OCI-LY7 (cell line): ENCODE data around the gene BCL7B. TPM values are rescaled to one million over a fixed set of nuclear protein-coding genes. Genes with fewer than 3 reads are reported as not detected.
A peak's percentile ranks its signal among the peaks of the same experiment; 100 is the strongest.

ENCODE experiments used
- BruUV-seq: library from RNA; stranded (reverse); fragments of 400-500 nt; replicated peaks from 2 replicates; lab custom pipeline; 2021; lab: Mats Ljungman, UMichigan
- CTCF ChIA-PET: fragments of 300-600 bp; sonication (Branson Sonifier 250); formaldehyde crosslinking; loops from one replicate; lab custom pipeline; 2022; ENCODE audit warnings: antibody characterized with exemption; ENCODE audit not compliant: unreplicated experiment; lab: Charles Lee
- POLR2A ChIA-PET: fragments of 300-600 bp; sonication (Branson Sonifier 250); formaldehyde crosslinking; loops from one replicate; lab custom pipeline; 2022; ENCODE audit warnings: antibody characterized with exemption; lab: Charles Lee
- DNase-seq: peaks from one replicate; pipeline ENCODE4 v3.0.0-alpha.2; 2015; ENCODE audit warnings: low spot score
- H2AFZ ChIP-seq: fragments of 200-600 bp; sonication (generic), shearing (Covaris generic); 2 replicates; pipeline ENCODE4 v1.6.1; 2014; ENCODE audit warnings: mild to moderate bottlenecking, antibody characterized with exemption, low read length, moderate library complexity
- H3K27ac ChIP-seq: fragments of 200-600 bp; sonication (generic); 2 replicates; pipeline ENCODE4 v1.5.1; 2014; ENCODE audit warnings: mixed run types, low read depth, mild to moderate bottlenecking, moderate library complexity, low read length, inconsistent platforms; ENCODE audit not compliant: poor library complexity, severe bottlenecking
- H3K36me3 ChIP-seq: fragments of 200-600 bp; sonication (generic); 2 replicates; pipeline ENCODE4 v1.6.1; 2014; ENCODE audit warnings: mild to moderate bottlenecking, antibody characterized with exemption, low read length, moderate library complexity, mixed read lengths; ENCODE audit not compliant: insufficient read depth
- H3K4me1 ChIP-seq: fragments of 200-600 bp; sonication (generic); 2 replicates; pipeline ENCODE4 v1.5.1; 2014; ENCODE audit warnings: mild to moderate bottlenecking, low read length; ENCODE audit not compliant: insufficient read depth, poor library complexity, severe bottlenecking
- H3K4me2 ChIP-seq: fragments of 200-600 bp; sonication (generic); 2 replicates; pipeline ENCODE4 v1.6.1; 2014; ENCODE audit warnings: mild to moderate bottlenecking, low read length
- H3K4me3 ChIP-seq: fragments of 200-600 bp; sonication (generic); 2 replicates; pipeline ENCODE4 v1.5.1; 2014; ENCODE audit warnings: mild to moderate bottlenecking, low read depth, low read length; ENCODE audit not compliant: poor library complexity, severe bottlenecking
- H3K79me2 ChIP-seq: fragments of 200-600 bp; sonication (generic); 2 replicates; pipeline ENCODE4 v1.6.1; 2016; ENCODE audit warnings: low read depth, mild to moderate bottlenecking, low read length, moderate library complexity, mixed read lengths; ENCODE audit not compliant: insufficient read depth
- H3K9me2 ChIP-seq: fragments of 200-600 bp; sonication (generic); 2 replicates; pipeline ENCODE4 v1.6.1; 2016; ENCODE audit warnings: mild to moderate bottlenecking, low read length, mixed read lengths; ENCODE audit not compliant: insufficient read depth
- H3K9me3 ChIP-seq: fragments of 200-600 bp; sonication (generic); 2 replicates; pipeline ENCODE4 v1.6.1; 2014; ENCODE audit warnings: mild to moderate bottlenecking, mixed run types, low read length, mixed read lengths
- H4K20me1 ChIP-seq: fragments of 200-600 bp; sonication (generic); 2 replicates; pipeline ENCODE4 v1.6.1; 2014; ENCODE audit warnings: mild to moderate bottlenecking, antibody characterized with exemption, low read length, moderate library complexity, mixed read lengths; ENCODE audit not compliant: insufficient read depth
- CTCF ChIP-seq: fragments of 200-600 bp; sonication (generic); conservative IDR thresholded peaks from 2 replicates; pipeline ENCODE4 v1.5.1; 2014; ENCODE audit warnings: mild to moderate bottlenecking, antibody characterized with exemption, low read length, moderate library complexity, mixed read lengths
- EZH2phosphoT487 ChIP-seq: fragments of 200-600 bp; sonication (generic); IDR thresholded peaks from 2 replicates; pipeline ENCODE4 v1.6.1; 2018; ENCODE audit warnings: low read depth, borderline replicate concordance, mild to moderate bottlenecking, mixed run types, antibody characterized with exemption, low read length, moderate library complexity, mixed read lengths
- intact Hi-C: fragments of 100-400 bp; cut with micrococcal nuclease; formaldehyde crosslinking; loops from one replicate; pipeline ENCODE4 v1.10.0; 2022; ENCODE audit not compliant: unreplicated experiment
- total RNA-seq, 2 experiments: library from RNA; depleted of rRNA in 1 of 2; stranded (reverse); fragments of >200 nt in 1 of 2; shearing (Covaris generic) in 1 of 2; gene quantifications; 2 replicates each; pipeline ENCODE4 v1.2.3, GENCODE V29; 2014 to 2022

Gene BCL7B
- total RNA-seq, 2 experiments from 2014 or later: 31.7 to 51.7 TPM

- intact Hi-C loops: loop anchor here (1.0 to 10.0 kb wide), 3 partner anchors 36 to 213 kb away; partner anchors contain the start of genes ABHD11, BCL7B and TBL2
- H3K9me3 ChIP-seq: no peaks in the 10 kb centered on the region
- peaks cover 63% of the 10 kb centered on the region for H3K4me1 ChIP-seq
- H3K79me2 ChIP-seq: peaks cover 68% of the 10 kb centered on the region
- DNase-seq: peak; percentile 75
- H4K20me1 ChIP-seq: peaks cover 34% of the 10 kb centered on the region
- no peak overlapping the region for H2AFZ ChIP-seq
- peak overlapping the region; percentile 76 for H3K27ac ChIP-seq
- no peaks in the 10 kb centered on the region for H3K9me2 ChIP-seq
- TF ChIP-seq CTCF (no peak), EZH2phosphoT487 (no peak)
- peaks cover 48% of the 10 kb centered on the region for H3K36me3 ChIP-seq
- CTCF ChIA-PET: no interaction called here
- H3K4me3 ChIP-seq: peak overlapping the region; percentile 87
- no TSS peak for BruUV-seq
- H3K4me2 ChIP-seq: peak overlapping the region; percentile 95
- POLR2A ChIA-PET: interaction anchor here (1.0 to 2.6 kb wide), 7 partner anchors 10 to 77 kb away, joined by 3 to 13 read pairs (median 6); partner anchors contain the start of gene TBL2
These were observed 35.8 kb downstream of the BCL7B start for GRCh38 chr7:73521636-73522104.

GRCh38 chr7:73520673-73521635 is 36.5 kb downstream of the BCL7B start:
- Histone ChIP-seq H3K27ac (peak overlapping the region; percentile 76), H3K9me3 (no peaks in the 10 kb centered on the region), H3K36me3 (peaks cover 55% of the 10 kb centered on the region), H3K4me3 (peak overlapping the region; percentile 87), H3K79me2 (peaks cover 70% of the 10 kb centered on the region), H2AFZ (no peak overlapping the region), H3K4me2 (peak overlapping the region; percentile 95), H3K4me1 (peaks cover 56% of the 10 kb centered on the region), H4K20me1 (peaks cover 34% of the 10 kb centered on the region), H3K9me2 (no peaks in the 10 kb centered on the region)
- no peak for TF ChIP-seq CTCF
- ChIA-PET POLR2A (interaction anchor here (0.6 to 2.6 kb wide), 5 partner anchors 11 to 250 kb away, joined by 3 to 13 read pairs (median 7); no protein-coding TSS in a partner anchor), CTCF (no interaction called here)
- DNase-seq: peak; percentile 45
- BruUV-seq: no TSS peak
- intact Hi-C loops: loop anchor here (10.0 kb wide), 1 partner anchor 214 kb away; the partner anchor contains the start of gene ABHD11
